ENCODE measurements around the gene SLC25A11.

The SLC25A11 gene

DNA sequence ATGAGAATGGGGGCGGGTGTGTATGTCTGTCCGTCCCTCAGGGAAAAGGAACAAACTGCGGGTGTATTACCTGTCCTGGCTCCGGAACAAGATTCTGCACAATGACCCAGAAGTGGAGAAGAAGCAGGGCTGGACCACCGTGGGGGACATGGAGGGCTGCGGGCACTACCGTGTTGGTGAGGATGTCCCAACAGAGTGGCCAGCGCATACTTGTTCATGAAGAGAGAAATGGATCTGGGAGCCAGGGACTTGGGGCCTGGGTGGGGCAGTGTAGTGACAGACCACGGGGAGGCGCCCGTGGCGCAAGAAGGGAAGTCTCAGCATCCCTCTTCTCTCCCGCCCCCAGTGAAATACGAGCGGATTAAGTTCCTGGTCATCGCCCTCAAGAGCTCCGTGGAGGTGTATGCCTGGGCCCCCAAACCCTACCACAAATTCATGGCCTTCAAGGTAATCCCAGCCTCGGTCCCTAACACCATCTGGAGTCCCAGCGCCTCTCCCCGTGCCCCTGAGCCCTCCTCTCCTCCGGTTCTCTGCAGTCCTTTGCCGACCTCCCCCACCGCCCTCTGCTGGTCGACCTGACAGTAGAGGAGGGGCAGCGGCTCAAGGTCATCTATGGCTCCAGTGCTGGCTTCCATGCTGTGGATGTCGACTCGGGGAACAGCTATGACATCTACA, 44.1 kb downstream of the SLC25A11 start:
- TF ChIP-seq, protein P1, sequence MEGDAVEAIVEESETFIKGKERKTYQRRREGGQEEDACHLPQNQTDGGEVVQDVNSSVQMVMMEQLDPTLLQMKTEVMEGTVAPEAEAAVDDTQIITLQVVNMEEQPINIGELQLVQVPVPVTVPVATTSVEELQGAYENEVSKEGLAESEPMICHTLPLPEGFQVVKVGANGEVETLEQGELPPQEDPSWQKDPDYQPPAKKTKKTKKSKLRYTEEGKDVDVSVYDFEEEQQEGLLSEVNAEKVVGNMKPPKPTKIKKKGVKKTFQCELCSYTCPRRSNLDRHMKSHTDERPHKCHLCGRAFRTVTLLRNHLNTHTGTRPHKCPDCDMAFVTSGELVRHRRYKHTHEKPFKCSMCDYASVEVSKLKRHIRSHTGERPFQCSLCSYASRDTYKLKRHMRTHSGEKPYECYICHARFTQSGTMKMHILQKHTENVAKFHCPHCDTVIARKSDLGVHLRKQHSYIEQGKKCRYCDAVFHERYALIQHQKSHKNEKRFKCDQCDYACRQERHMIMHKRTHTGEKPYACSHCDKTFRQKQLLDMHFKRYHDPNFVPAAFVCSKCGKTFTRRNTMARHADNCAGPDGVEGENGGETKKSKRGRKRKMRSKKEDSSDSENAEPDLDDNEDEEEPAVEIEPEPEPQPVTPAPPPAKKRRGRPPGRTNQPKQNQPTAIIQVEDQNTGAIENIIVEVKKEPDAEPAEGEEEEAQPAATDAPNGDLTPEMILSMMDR (IDR thresholded peaks at IDR 0.05; ENCODE audit: low read depth, low read length) = no peak

DNA sequence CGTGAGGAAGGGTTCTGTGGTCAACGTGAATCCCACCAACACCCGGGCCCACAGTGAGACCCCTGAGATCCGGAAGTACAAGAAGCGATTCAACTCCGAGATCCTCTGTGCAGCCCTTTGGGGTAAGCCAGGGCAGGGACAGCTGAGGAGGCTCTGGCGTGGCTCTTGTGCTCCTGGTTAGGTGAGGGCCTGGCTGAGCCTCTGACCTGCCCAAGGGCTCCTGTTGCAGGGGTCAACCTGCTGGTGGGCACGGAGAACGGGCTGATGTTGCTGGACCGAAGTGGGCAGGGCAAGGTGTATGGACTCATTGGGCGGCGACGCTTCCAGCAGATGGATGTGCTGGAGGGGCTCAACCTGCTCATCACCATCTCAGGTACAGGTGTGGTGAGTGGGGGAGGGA, 44.7 kb downstream of the SLC25A11 start:
- no peak overlapping the region for H3K4me3 ChIP-seq (ENCODE audit: low read depth, low read length)
- TF ChIP-seq, protein P1 (IDR thresholded peaks at IDR 0.05; ENCODE audit: low read depth, low read length) = no peak

More for the DNA sequence above, 44.1 kb downstream of the SLC25A11 start:
- no peak overlapping the region for H3K4me3 ChIP-seq (ENCODE audit: low read depth, low read length)

DNA sequence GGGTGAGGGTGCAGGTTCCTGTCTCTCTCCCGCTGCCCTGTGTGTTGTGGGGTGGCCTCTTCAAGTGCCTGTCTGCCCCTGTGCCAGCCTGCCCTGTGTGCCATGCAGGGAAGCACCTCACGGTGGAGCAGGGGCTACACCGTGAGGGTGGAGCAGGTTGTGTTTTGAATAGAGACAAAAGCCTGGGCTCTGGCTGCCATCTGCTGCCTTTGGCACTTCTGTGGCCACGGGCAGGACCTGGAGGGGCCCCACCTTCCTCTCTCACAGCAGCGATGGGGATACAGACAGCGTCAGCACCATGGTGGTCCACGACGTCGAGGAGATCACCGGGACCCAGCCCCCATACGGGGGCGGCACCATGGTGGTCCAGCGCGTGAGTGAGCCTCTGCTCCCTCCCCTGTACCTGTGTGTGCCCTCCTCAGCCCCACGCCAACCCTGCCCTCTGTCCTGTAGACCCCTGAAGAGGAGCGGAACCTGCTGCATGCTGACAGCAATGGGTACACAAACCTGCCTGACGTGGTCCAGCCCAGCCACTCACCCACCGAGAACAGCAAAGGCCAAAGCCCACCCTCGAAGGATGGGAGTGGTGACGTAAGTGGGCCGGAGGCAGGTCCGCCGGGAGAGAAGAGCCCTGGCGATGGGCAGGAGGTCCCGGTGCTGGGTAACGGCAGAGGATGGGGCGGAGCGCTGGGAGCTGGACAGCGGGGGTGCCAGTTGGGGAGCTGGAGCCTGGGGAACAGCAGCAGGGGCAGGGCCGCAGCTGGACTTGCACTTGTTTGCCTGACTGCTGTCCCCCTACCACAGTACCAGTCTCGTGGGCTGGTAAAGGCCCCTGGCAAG, 45.9 kb downstream of the SLC25A11 start:
- TF ChIP-seq, protein P1 (IDR thresholded peaks at IDR 0.05; ENCODE audit: low read depth, low read length) = no peak
- H3K4me3 ChIP-seq (ENCODE audit: low read depth, low read length) = no peak overlapping the region

DNA sequence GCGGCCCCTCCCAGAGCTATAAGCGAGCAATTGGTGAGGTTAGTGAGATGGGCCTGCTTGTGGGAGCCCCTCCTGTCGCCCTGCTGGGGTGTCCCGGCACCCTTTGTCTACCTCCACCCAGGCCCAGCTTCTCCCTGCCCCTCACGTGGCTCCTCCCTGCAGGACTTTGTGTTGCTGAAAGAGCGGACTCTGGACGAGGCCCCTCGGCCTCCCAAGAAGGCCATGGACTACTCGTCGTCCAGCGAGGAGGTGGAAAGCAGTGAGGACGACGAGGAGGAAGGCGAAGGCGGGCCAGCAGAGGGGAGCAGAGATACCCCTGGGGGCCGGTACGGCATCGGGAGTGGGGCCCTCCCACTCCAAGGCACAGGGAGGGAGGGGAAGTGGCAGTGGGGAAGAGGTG, 46.6 kb downstream of the SLC25A11 start:
- TF ChIP-seq, protein P1 (IDR thresholded peaks at IDR 0.05; ENCODE audit: low read depth, low read length) = no peak
- H3K4me3 ChIP-seq (ENCODE audit: low read depth, low read length) = no peak overlapping the region

DNA sequence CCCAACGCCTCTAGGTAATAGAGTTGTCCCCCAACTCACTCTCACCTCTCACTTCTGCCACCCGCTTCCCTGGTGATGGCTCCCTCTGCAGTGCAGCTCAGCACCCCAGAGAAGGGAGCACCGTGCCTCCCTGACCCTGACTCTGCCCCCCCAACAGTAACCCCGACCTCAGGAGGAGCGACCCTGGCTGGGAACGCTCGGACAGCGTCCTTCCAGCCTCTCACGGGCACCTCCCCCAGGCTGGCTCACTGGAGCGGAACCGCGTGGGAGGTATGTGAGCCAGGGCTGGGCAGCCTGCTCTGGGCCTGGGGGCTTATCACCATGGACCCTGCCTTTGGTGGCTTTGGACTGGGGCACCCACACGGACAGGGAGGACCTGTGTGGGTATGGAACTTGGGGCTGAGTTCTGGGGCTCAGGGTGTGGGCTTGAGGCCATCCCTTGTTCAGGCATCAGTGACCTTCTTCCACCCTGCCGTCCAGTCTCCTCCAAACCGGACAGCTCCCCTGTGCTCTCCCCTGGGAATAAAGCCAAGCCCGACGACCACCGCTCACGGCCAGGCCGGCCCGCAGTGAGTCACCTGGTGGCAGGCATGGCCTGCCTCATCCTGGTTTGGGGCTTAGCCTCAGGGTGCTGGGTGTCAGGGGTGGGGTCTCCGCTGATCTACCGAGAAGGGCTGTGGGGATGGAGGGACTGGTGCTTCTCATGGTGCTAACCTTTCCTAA, 47.2 kb downstream of the SLC25A11 start:
- TF ChIP-seq, protein P1 (IDR thresholded peaks at IDR 0.05; ENCODE audit: low read depth, low read length) = no peak
- no peak overlapping the region for H3K4me3 ChIP-seq (ENCODE audit: low read depth, low read length)

DNA sequence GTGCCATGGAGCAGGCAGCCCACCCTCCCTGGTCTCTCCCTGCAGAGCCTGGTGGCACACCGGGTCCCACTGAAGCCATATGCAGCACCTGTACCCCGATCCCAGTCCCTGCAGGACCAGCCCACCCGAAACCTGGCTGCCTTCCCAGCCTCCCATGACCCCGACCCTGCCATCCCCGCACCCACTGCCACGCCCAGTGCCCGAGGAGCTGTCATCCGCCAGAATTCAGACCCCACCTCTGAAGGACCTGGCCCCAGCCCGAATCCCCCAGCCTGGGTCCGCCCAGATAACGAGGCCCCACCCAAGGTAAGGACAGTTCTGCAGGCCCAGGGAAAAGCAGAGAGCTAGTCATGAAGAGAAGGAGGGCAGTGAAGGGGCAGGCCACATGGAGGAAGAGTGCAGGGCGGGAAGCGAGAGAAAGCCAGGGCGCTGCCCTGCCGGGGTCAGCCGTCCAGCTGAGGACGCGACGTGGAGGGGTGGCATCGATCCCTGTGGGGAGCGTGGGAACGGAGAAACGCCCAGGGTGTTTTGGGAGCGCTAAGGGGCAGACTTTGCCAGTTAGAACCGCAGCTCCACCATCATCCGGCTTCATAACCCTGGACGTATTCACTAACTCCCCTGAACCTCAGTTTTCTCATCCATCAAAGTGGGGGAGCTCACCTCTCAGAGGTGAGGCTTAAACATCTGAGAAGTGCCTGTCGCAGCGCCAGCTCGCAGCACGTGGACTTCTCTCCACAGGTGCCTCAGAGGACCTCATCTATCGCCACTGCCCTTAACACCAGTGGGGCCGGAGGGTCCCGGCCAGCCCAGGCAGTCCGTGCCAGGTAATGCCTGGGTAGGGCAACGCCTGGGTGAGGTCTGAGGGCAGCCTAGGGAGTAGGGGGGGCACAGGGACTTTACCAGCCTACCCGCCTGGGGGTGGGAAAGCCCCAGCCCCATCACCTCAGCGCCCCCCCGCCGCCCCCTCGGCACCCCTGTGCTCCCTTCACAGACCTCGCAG, 48.1 kb downstream of the SLC25A11 start:
- TF ChIP-seq, protein P1 (IDR thresholded peaks at IDR 0.05; ENCODE audit: low read depth, low read length) = no peak
- no peak overlapping the region for H3K4me3 ChIP-seq (ENCODE audit: low read depth, low read length)

All from WI38 (cell line).